ENCODE results near the gene AQP5.

GRCh38 chr12:49954863-49955830, 6.5 kb upstream of the AQP5 start:
- TF ChIP-seq, protein P1, sequence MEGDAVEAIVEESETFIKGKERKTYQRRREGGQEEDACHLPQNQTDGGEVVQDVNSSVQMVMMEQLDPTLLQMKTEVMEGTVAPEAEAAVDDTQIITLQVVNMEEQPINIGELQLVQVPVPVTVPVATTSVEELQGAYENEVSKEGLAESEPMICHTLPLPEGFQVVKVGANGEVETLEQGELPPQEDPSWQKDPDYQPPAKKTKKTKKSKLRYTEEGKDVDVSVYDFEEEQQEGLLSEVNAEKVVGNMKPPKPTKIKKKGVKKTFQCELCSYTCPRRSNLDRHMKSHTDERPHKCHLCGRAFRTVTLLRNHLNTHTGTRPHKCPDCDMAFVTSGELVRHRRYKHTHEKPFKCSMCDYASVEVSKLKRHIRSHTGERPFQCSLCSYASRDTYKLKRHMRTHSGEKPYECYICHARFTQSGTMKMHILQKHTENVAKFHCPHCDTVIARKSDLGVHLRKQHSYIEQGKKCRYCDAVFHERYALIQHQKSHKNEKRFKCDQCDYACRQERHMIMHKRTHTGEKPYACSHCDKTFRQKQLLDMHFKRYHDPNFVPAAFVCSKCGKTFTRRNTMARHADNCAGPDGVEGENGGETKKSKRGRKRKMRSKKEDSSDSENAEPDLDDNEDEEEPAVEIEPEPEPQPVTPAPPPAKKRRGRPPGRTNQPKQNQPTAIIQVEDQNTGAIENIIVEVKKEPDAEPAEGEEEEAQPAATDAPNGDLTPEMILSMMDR (conservative IDR thresholded peaks at IDR 0.05; ENCODE audit: low read depth, low read length) = no peak
- TF ChIP-seq EZH2 (IDR thresholded peaks at IDR 0.05; ENCODE audit: low read length, unreplicated experiment) (no peak), EZH2phosphoT487 (IDR thresholded peaks at IDR 0.05; ENCODE audit: borderline replicate concordance, low read length) (no peak)
